Measurements from ENCODE around the gene RNGTT.
A peak's percentile ranks its signal among the peaks of the same experiment; 100 is the strongest.

RNGTT gene

GRCh38 chr6:88641178-88641903 is 322.1 kb downstream of the RNGTT start:
- peak in 1 of 5 donors; percentile 1 for DNase-seq

DNA sequence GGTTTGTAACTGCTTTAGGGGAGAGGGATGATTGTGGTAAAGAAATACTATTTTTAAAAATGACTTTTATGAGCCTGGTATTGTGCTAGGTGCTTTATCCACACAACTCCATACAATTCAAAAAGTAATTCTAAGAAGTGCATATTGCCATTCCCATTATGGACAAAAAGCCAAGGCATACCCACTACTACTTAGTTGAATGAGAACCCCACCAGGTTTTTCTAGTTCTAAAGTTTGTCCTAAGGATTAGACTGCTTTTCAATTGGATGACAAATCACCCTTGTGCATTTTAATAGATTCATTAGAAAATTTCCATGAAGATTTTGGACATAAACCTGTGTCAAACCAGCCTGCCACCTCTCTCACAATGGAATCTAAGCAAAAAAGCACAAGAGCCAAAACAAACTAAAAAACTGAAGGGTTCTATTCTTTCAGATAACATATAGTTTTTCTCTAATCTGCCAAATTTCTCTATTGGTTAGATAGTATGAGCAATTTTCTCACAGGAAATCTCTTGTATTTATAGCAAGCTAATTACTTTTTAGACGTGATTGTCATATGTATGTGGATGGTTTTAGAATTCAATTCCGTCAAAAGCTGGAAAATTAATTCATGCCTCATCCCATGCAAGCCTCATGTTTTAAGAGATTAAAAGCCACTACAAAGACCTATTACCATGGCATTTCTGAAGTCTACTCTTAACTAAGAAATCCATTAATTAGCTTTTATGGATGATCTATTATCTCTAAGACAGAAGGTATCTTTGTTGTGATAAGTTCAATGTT is 325.5 kb downstream of the RNGTT start:
- no peak for DNase-seq

DNA sequence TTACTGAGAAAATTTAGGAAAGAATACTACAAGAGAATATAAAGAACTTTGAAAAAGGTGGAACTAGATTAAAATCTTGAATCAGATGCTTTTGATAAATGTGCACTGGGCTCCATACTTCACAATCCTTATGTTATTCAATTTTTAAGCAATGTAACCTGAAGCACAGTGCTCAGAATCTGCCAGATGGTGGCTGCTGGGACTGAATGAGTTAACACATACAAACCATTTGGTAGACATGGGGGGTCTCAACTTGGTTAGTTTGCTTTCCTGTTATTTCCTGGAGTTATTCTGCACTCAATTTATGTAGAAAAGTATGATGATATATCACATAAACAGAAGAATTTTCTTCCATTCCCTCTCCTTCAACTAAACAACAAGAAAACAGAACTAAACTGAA is 326.5 kb downstream of the RNGTT start:
- DNase-seq: no peak

GRCh38 chr6:88633782-88634181 is 329.6 kb downstream of the RNGTT start:
- no peak for DNase-seq

DNA sequence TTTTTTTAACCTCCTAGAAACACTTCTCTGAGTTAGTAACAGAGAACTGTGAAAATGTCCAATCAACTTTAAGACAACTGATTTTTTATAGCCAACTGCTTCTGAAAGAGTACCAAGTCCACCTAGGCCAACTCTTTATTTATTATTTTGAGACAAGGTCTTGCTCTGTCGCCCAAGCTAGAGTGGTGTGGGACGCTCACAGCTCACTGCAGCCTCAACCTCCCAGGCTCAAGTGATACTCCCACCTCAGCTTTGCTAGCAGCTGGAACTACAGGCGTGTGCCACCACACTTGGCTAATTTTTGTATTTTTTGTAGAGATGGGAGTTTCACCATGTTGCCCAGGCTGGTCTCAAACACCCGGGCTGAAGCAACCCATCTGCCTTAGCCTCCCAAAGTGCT is 331.6 kb downstream of the RNGTT start:
- no peak for DNase-seq

DNA sequence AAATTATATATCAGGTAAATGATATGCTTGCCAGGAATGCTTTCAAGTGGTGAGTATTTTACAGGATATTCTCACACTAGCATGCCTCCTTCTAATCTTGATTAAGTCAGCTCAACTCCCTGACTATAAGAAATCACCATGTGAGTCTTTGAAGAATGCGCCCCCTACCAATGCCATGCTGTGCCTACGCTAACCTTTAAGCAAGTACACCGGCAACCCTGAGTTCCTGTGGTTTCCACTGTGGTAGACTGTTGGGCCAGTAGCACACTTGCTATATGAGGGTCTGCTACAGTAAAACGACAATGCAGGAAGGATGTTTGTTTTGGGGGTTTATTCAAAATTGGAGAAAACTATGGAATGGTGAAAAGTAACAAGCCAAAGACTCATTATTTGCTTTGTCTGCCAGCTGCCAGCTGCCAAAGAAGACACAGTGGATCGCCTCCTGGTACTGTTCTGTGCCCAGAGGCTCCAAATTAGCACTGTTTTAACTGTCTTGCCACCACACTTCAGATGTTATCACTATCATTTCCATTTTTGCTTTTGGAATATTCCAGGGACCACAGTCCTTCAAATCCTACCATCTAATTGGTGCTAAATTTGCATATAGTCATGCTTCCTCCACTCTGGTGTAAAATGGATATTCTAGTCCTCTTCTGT is 333.5 kb downstream of the RNGTT start:
- no peak for DNase-seq

DNA sequence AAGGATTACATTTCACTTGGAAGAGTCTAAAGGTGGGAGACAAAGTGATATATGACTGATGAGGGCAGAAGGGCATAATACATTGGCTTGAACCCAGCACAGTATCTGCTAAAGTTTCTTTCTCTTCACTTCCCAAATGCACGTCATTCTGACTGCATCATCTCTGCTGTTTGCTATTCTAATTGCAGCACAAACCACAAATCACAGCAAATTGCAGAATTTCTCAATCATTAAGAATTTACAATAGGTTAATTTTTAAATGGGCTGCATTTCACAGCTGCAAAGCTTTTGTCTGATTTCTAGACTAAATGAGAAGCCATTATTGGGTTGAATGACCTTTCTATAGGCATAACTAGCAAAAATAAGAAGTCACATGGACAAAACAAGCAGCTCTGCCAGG is 337.0 kb downstream of the RNGTT start:
- DNase-seq: no peak

- DNase-seq: no peak
These were observed 339.9 kb downstream of the RNGTT start for GRCh38 chr6:88623531-88623930.

GRCh38 chr6:88619951-88620350 is 343.5 kb downstream of the RNGTT start:
- no peak for DNase-seq

- DNase-seq: no peak
These were observed 347.0 kb downstream of the RNGTT start for GRCh38 chr6:88616380-88616779.

GRCh38 chr6:88614316-88614877 is 349.0 kb downstream of the RNGTT start:
- no peak for DNase-seq

DNA sequence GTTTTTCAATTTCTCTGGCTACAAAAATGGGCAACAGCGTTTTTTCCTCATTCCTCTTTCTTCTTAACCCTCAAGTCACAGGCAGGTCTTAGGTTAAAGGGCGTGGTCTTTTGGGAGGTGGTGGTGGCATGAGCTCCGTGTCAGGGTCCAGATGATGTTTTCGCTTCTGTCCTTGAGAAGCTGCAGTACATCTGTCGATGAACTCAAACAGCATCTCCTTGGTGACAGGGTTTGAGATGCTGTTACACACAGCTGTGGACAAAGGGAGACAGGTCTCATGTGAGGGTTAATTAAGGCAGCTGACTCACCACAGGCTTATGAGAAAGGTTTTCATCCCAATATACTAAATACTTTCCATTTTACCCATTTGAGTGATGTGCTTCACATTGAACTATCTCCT is 350.8 kb downstream of the RNGTT start:
- no peak for DNase-seq

DNA sequence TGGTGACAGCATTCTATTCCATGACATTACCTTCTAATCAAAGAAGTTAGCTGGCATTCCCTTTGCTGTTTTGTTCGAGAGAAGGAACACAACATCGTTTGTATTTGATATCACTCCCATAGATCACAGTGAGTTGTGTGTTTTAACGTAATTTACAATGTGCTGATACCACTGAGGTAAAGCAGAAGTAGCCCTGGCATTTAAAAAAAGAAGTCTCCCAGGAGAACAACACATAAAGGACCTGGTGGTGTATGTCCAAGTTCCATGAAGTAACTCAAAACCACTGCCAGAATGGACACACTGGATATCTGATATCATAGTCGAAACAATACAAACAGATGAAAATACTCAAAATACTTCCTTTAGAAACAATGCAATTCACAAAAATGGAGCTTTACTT is 351.7 kb downstream of the RNGTT start:
- DNase-seq: no peak

- DNase-seq: no peak
These were observed 353.4 kb downstream of the RNGTT start for GRCh38 chr6:88609983-88610382.

DNA sequence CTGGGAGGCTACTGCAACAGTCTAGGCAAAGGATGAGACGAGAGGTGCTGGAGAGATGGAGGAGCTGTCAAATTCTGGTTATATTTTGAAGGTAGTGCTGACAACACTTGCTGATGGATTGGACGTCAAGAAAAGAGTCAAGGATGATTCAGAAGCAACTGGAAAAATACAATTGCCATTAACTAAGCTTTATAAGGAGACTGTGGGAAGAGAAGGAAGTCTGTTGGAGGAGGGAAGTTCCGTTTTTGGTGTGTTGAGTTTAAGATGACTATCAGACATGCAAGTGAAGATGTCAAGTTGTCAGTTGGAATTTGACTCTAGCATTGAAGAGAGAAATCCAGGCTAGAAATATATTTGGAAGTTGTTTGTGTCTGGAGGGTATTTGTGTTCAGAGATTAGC is 358.1 kb downstream of the RNGTT start:
- DNase-seq: no peak

GRCh38 chr6:88599571-88599970 is 363.8 kb downstream of the RNGTT start:
- no peak for DNase-seq

DNA sequence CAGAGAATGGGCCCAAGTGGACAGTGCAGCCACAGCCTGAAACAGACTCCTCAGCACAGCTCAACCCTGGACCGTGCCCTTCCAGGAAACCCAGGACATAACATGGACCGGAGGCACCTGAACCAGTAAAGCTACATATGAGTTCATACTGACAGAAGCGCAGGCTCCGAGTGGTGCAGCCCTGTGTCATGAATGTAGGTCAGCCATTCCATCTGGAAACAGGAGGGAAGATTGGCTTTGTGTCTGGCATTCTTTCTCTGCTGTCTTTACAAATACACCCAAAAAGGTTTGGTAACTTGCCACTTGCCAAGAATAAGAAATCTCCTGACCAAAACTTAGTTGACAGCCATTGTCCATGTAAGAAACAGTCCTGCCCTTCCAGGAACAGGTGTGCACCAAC is 366.6 kb downstream of the RNGTT start:
- DNase-seq: no peak

DNA sequence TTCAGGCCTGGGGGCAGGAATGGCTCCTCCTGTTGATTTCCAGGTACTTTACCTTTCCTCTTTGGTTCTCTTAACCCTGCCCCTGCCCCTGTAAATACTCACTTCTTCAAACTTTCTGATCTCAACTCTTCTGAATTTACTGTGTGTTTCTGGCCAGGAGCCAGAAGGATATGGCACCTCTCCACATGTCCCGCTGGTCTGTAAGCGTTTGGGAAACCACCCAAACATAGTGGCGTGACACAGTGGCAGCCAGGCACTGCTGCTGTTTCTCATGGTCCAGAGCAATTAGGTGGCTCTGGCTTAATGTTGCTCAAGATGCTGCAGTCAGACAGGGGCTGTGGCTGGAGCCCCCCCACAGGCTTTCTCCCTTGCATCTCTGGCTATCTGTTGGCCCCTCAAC is 374.5 kb downstream of the RNGTT start:
- no peak for DNase-seq

DNA sequence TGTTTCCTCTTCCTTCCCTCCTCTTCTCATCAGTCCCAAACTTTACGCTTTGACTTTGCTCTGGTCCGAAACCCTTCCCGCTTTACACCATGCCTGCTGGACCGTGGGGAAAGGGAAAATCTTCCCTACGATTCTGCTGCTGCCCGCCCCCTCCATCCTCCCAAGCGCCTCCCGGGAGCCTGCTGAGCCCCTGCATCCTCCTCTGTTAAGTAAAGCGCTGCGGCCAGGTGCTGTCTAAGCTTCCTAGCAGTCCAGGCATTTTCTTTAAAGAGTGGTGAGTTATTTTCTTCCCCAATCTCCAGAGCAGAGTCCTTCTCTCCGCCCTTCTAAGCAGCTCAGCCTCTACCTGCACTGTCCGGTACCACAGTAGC is 376.3 kb downstream of the RNGTT start:
- no peak for DNase-seq

DNA sequence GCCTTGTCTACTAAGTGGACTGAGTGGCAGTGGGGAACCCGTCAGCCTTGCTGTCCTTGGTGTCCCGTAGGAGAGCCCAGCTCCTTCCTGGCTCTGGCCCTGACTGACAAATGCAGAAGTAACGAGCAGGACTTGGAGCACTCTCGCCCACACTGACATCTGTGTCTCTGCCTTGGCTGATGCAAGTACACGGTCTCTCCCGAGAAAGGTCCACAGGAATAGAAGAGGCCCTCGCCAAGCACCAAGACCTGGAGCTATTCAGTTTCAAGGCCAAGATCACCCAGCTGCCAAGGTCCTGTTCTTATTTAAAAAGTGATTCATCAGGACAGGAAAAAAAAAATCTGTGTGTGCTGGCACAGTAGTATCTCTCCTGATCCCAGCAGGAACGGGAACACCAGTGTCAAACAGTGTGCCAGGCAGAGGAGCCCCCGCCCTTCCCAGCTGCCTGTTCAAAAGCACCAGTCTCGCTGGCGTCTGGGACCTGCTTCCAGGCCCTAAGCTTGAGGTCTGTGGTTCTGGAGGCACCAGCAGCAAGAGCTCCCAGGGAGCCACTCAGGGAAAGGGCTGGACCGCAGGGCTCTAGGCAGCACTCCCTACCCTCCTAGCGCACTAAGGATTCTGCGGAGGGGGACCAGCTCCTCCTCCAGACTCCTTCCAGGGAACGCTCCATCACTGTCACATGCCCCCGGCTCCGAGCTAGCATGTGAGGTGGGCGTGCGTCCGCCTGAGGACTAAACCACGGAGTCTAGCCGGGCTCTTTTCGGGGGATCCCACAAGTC is 376.9 kb downstream of the RNGTT start:
- no peak for DNase-seq

DNA sequence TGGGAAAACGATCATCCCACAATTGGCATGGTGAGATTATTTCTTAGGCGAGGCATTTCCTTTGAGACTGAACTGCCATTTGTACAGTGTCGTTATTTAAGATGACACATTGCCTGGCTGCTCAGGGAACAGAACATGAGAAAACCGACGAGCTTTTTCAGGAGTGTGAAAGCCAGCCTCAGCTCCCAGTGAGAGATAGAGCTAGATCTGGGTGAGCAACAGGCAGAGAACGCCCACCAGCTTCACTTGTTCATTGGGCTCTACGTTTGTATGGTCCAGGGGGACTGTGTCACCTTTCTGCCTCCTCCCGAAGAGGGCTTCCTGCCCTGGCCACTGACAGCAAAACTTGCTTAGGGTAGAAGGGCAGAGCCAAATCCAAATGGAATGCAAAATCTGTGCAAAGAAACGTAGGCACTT is 378.1 kb downstream of the RNGTT start:
- no peak for DNase-seq

DNA sequence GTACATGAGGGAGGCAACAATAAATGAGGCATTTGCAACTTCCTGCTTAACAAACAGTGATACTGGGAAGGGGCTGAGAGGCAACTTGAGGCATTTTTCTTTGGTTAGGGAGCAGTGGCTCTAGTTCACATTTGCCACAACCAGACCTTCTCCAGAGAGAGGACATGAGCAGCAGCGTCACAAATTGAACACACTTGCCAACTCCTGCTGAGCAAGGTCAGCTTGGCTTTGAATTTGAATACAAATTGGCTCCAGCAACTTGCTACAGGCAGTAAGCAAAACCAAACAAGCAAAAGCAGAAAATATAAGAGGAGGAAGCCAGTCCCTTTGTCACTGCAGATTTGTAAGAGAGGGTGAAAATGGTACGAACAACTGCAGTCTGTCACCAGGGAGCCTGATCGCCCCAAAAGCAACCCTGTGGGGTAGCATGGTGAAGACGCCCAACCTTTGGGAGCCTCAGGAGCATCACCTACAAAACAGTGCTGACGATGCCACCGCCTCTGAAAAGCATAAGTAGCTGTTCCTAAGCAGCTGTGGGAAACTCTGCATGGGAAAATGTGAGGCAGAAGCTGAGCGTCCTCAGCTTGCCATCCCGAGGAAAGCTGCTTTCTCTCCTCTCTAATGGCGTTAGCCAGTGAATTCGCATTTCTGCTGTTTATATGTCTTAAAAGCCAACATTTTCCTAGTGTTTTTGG is 378.7 kb downstream of the RNGTT start:
- no peak for DNase-seq

Measured in T-helper 1 cell (primary cell).